CD4-positive, alpha-beta T cell treated with Interleukin-6 at 100 ng/mL for 8 hours (primary cell): Measurements from ENCODE around the gene AKAP14.
"Not testable (repeated sequence)": the region's sequence is repeated elsewhere in the genome, so short reads cannot be mapped to it uniquely, and the experiment has no call there.

Experiments used
- DNase-seq: peaks from one replicate; pipeline ENCODE4 v3.0.0-alpha.2; 2020; ENCODE audit warnings: mixed read lengths, low spot score

AKAP14 gene

GRCh38 chrX:119922391-119922790 is 26.7 kb downstream of the AKAP14 start:
- DNase-seq = not testable (repeated sequence)

- DNase-seq = no peak
Measured at GRCh38 chrX:119935215-119935874, 39.7 kb downstream of the AKAP14 start.

GRCh38 chrX:119941336-119941735 is 45.6 kb downstream of the AKAP14 start:
- no peak for DNase-seq

GRCh38 chrX:119942173-119942819 is 46.6 kb downstream of the AKAP14 start:
- DNase-seq = no peak

GRCh38 chrX:119942831-119943184 is 47.1 kb downstream of the AKAP14 start:
- DNase-seq = no peak

GRCh38 chrX:119943185-119943988 is 47.7 kb downstream of the AKAP14 start, which contains the start of gene NKAP:
Gene NKAP, minus strand, starts transcription at chrX:119943751. Its CDS starts 146 bp downstream, at chrX:119943605.
- peak; percentile 75 for DNase-seq

- DNase-seq = no peak
Measured at GRCh38 chrX:119945481-119945880, 49.8 kb downstream of the AKAP14 start.

GRCh38 chrX:119948381-119948780 is 52.7 kb downstream of the AKAP14 start:
- no peak for DNase-seq

GRCh38 chrX:119954374-119954773 is 58.7 kb downstream of the AKAP14 start:
- no peak for DNase-seq

- DNase-seq = not testable (repeated sequence)
Measured at GRCh38 chrX:119955807-119956570, 60.3 kb downstream of the AKAP14 start.

- no peak for DNase-seq
Measured at GRCh38 chrX:119960625-119961024, 64.9 kb downstream of the AKAP14 start.

GRCh38 chrX:119966837-119967236 is 71.1 kb downstream of the AKAP14 start:
- DNase-seq = not testable (repeated sequence)
